ENCODE data around the gene STIL.

STIL gene

GRCh38 chr1:47228644-47229030, 85.3 kb downstream of the STIL start:
- peaks cover 87% of the 10 kb centered on the region for H3K27me3 ChIP-seq (ENCODE audit: insufficient read depth, poor library complexity, severe bottlenecking)
- H3K27ac ChIP-seq (replicated peaks), result no peak overlapping the region
- H3K4me3 ChIP-seq (replicated peaks; ENCODE audit: insufficient read depth, low read length), result no peak overlapping the region
- DNase-seq (ENCODE audit: low read depth in 1 of 2, low spot score in 1 of 2), result no peak
- TF ChIP-seq, protein P1, sequence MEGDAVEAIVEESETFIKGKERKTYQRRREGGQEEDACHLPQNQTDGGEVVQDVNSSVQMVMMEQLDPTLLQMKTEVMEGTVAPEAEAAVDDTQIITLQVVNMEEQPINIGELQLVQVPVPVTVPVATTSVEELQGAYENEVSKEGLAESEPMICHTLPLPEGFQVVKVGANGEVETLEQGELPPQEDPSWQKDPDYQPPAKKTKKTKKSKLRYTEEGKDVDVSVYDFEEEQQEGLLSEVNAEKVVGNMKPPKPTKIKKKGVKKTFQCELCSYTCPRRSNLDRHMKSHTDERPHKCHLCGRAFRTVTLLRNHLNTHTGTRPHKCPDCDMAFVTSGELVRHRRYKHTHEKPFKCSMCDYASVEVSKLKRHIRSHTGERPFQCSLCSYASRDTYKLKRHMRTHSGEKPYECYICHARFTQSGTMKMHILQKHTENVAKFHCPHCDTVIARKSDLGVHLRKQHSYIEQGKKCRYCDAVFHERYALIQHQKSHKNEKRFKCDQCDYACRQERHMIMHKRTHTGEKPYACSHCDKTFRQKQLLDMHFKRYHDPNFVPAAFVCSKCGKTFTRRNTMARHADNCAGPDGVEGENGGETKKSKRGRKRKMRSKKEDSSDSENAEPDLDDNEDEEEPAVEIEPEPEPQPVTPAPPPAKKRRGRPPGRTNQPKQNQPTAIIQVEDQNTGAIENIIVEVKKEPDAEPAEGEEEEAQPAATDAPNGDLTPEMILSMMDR (IDR thresholded peaks at IDR 0.05; ENCODE audit: insufficient read depth, low read length), result no peak
- TF ChIP-seq GABPA (IDR thresholded peaks at IDR 0.05; ENCODE audit: low read depth) (no peak), REST (IDR thresholded peaks at IDR 0.05; ENCODE audit: insufficient replicate concordance, low read depth) (no peak), POLR2AphosphoS5 (IDR thresholded peaks at IDR 0.05; ENCODE audit: low read depth) (no peak)

DNA sequence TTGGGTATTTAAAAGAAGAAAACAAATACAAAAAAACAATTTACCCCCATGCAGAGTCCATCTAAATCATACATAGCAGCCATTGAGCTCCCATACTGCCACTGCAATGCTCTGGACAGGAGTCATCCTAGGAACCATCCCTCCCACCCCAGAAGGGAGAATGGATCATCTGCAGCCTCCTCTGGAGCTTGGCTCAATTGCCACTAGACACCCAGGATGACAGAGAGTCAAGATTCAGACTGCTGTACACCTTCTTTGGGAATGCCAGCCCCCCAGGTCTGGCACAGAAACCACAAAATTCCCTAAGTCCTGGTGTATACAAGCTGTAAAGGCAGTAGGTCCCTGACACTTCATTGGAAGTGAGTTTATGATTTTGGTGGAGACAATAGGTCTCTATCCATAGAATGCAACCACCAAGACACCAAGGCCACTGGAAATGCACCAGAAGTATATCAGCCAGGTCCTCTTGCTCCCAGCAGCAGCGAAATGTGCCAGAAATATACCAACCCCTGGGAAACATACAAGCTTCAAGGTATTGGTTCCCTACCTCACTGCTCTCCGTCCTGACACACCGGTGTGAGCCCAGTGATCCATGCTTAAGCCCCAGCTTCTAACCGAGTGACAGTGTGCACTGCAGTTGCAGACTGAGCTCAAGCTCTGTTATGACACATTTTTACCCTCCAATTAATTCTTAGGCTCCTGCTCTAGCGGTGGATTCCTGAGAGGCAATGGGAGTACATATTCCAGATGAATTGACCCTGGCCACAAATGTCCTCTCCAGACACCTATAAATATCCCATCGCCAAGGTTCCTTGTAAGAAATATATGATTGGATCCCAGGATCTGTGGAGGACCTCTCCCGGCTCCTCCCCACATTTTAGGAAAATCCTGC, 86.4 kb downstream of the STIL start:
- no peak overlapping the region for H3K27ac ChIP-seq (replicated peaks)
- no peak overlapping the region for H3K4me3 ChIP-seq (replicated peaks; ENCODE audit: insufficient read depth, low read length)
- no peak for DNase-seq (ENCODE audit: low read depth in 1 of 2, low spot score in 1 of 2)
- peaks cover 82% of the 10 kb centered on the region for H3K27me3 ChIP-seq (ENCODE audit: insufficient read depth, poor library complexity, severe bottlenecking)
- TF ChIP-seq REST (IDR thresholded peaks at IDR 0.05; ENCODE audit: insufficient replicate concordance, low read depth) (no peak), GABPA (IDR thresholded peaks at IDR 0.05; ENCODE audit: low read depth) (no peak), POLR2AphosphoS5 (IDR thresholded peaks at IDR 0.05; ENCODE audit: low read depth) (no peak), SPI1 (IDR thresholded peaks at IDR 0.05; ENCODE audit: borderline replicate concordance, low read depth) (no peak)
- TF ChIP-seq, protein P1 (IDR thresholded peaks at IDR 0.05; ENCODE audit: insufficient read depth, low read length), result no peak

- TF ChIP-seq GABPA (IDR thresholded peaks at IDR 0.05; ENCODE audit: low read depth), result no peak
- no peak for TF ChIP-seq SPI1 (IDR thresholded peaks at IDR 0.05; ENCODE audit: borderline replicate concordance, low read depth)
- TF ChIP-seq POLR2AphosphoS5 (IDR thresholded peaks at IDR 0.05; ENCODE audit: low read depth), result no peak
- TF ChIP-seq, protein P1 (IDR thresholded peaks at IDR 0.05; ENCODE audit: insufficient read depth, low read length), result no peak
- TF ChIP-seq REST (IDR thresholded peaks at IDR 0.05; ENCODE audit: insufficient replicate concordance, low read depth), result no peak
- DNase-seq (ENCODE audit: low read depth in 1 of 2, low spot score in 1 of 2), result no peak
- Histone ChIP-seq H3K4me3 (replicated peaks; ENCODE audit: insufficient read depth, low read length) (no peak overlapping the region), H3K27ac (replicated peaks) (no peak overlapping the region), H3K27me3 (ENCODE audit: insufficient read depth, poor library complexity, severe bottlenecking) (peaks cover 79% of the 10 kb centered on the region)
These were observed 87.1 kb downstream of the STIL start for GRCh38 chr1:47226839-47227215.
